GM21619 (cell line): ENCODE results near the gene TOMM7.

Experiments
- ATAC-seq: cut with Tn5 transposase; IDR thresholded peaks from one replicate; pipeline ENCODE4 v1.9.1; 2021; ENCODE audit not compliant: unreplicated experiment

The TOMM7 gene

DNA sequence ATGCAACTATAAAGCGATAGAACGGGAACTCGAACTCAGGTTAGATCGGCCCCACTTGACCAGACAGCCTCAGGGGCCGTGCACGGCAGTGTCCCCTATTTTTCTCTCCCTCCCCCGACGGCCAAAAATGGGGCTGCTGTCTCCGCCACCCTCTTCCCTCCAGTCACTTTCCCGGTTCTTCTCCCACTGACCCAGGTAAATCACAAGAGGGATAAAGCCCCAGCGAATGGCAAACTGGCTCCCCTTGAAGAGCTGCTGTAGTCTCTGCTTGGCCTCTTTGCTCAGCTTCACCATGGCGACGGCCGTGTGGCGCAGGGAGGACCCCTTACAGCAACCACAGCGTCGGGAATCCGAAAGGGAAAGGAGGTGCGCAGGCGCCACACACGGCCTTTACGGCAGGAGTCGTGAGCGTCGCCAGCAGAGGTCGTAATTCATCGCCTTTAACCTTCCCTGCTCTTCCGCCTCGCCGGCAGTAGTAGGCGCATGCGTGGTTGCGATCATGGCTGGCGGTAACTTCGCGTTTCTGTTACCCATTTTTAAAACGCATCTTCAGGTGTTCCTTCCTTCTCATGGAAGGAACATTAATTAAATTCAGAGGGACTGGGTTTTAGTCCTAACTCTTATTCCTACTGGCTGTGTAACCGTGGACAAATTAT, at the start of gene TOMM7:
Gene TOMM7 (minus strand): TSS at position 364 of the 656 bp plus-strand sequence. CDS start 70 bp downstream, at position 294.
- peak; percentile 84 for ATAC-seq

DNA sequence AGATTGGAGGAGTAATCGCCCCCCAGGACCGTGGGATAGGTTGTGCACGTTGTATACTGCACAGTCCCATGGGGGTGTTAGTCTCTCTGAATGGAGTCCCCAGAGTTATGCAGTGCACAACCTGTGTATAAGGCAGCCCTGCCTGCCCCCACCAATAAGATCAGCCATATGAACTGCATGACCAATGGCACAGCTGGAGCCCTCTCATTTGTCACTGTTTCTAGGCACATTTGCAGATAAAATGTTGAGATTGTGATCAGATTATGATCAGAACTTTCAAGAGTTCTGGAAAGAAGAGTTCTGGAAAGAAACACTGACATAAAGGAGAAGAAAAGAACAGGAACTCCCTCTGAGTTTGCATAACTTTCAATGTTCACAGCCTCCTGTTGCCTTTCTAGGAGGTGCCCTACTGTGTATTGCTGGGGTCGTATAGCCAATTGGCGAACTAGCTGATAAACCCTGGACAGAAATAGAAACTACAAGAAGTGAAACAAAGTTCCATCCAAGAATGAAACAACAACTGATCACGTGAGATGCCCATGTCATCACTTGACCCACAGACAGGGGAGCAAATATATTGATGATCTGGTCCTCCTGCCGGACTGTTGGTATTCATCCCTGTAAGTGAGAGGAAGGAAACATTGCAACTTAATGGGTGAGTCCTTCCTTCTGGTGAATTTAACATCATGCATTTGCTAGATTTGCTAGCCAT, 49.6 kb upstream of the TOMM7 start:
- peak; percentile 97 for ATAC-seq

DNA sequence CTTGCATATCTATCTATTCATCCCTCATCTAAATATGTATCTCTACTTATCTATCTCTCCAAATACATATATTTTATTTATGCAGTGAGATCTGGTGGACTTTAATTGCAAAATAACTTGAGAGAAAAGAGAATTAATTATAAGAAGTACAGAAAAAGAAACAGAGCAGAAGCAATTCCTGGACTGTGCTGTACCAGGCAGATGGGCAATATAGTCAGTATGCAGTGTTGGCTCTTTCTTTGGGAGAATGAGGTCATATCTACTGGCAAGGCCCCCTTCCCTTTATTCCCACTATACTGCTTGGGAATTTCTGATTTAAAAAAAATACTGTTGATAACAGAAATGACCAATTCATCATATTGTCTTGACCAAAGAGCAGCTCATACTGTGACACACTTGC, 49.0 kb upstream of the TOMM7 start:
- ATAC-seq: no peak

DNA sequence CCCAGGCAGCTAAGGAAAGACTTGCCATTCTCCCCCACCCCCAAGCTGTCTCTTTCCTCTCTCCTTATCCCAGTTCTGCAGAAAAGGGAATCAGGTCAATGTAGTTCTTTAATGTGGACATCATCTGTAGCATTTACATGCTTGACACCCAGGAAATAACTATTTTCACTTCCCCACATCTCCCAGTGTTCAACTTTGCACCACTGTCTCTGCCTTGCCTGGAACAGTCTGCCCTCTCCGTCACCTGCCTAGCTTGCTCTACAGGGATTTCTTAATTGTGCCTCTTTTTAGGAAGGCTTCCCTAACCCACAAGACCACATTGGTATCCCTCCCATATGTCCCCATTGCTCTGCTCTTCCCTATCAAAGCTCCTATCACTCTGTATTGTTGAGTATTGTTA, 45.9 kb upstream of the TOMM7 start:
- no peak for ATAC-seq

- no peak for ATAC-seq
Measured at GRCh38 chr7:22867589-22867988, 44.9 kb upstream of the TOMM7 start.

DNA sequence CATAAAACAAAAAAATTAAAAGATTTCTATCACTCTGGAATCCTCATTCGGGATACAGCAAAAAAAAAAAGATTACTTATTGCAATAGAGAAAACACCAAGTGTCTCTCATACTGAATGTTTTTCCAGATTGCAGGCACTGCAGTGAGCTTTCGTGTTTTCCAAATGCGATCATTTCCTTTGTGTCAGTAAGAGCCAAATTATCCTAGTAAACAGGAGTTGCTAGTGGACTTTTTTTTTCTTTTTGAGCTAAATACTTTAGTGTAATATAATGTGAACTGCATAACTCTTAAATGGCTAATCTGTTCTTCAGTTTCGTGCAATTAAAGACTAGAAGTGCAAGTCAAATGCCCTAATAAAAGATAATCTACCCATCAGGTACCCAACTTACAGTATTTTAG, 44.4 kb upstream of the TOMM7 start:
- ATAC-seq: no peak

DNA sequence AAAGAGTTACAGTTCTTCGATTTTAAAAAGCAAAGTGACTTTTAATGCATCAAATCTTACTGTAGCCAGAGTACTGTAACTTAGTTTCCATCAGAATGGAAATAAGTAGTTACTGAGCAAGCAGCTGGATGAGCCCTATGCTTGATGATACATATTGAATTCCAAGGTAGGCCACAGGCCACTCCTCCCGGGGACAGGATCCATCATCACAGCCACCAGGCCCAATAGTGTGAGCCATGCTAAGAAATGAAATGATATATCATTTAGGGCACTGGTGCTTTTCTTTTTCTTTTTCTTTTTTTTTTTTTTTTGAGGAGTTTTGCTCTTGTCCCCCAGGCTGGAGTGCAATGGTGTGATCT, 42.9 kb upstream of the TOMM7 start:
- no peak for ATAC-seq

GRCh38 chr7:22864855-22865601, 42.4 kb upstream of the TOMM7 start:
- ATAC-seq: no peak

DNA sequence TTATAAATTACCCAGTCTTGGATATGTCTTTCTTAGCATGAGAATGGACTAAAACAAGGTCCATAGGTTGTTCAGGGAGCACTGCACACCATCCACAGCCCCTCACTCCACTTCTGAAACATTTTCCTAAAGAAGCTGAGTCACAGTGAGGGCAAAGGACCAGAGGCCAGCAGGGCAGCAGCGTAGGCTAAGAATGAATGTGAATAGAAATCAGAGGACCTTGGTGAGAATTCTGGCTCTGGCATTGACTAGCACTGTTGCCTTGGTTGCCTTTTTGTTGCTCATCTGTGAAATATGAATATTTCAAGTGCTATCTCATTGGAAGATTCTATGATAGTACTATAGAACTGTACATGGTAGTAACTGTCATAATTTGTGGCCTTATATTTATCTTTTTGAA, 41.7 kb upstream of the TOMM7 start:
- no peak for ATAC-seq

GRCh38 chr7:22863156-22863899, 40.7 kb upstream of the TOMM7 start:
- ATAC-seq: no peak

GRCh38 chr7:22861576-22861975, 38.9 kb upstream of the TOMM7 start:
- ATAC-seq: no peak

DNA sequence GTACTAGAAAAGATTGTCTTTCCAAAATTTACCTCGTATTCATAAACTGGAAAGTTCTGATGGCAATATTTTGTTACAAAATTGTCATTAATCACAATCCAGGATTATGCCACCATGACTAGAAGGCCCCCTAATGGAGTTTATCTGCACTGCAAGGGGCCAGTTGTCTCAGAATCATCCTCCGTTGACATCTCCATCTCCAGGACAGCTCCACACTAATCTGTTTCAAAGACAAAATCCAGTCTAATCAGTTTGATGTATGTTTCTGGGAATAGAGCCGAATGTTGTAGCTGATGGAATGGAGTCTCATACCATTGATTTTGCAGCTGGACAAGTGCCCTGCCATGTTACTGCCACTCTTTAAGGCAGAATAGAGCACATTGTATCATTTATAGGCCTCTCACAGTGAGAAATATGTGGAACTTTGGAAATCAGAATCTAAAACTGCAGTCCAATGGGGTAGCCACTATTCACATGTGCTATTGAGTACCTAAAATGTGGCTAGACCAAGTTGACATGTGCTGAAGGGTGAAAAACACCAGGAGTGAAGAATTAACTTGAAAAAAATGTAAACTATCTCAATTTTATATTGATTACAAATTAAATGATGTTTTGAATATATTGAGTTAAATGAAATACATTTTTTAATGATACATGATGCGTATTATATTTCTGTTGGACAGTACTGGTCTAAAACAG, 38.3 kb upstream of the TOMM7 start:
- no peak for ATAC-seq

DNA sequence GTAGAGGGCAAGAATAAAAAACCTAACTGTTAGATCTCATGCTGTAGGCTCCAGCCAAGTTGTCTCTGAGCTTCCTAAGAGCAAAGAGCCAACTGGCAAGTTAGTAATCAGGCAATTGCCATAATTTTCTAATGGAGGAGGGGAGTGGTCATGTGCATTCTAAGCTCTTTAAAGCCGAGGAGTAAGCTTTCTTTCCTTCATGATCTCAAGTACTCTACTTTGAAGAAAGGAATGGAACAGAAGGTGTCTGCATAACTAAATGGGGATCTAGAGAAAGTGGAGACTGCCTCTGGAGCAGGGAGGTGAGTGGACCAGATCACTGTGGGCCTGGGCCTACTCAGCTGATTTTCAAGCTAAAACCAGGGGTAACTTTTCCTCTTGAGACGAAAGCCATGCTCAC, 37.7 kb upstream of the TOMM7 start:
- no peak for ATAC-seq

DNA sequence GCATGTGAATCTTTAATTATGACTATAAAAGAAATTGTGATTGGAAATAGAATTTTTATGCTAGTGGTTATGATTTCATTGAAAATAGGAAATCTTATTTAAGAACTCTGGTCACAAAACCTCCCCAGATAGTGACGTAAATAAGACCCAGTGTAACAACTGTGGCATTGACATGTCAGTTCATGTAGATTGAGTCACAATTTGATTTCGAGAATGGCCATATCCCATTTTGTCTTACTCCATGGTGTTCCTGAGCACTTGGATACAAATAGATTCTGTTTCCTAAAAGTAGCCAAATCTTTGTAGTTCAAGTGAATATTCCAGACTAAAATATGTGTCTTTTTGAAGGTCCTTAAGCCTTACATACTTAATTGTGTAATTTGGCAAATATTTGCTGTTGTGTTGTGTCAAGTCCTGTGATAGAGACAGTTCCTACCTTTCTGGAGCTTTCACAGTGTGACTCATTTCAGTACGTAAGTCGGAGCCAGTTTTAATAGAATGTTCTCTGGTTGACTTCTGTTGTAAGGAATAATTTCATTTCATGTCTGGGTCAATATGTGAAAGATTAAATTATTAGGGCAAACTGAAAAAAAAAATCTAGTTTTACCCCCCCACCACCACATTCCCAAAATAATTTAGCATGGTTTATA, 37.1 kb upstream of the TOMM7 start:
- no peak for ATAC-seq

DNA sequence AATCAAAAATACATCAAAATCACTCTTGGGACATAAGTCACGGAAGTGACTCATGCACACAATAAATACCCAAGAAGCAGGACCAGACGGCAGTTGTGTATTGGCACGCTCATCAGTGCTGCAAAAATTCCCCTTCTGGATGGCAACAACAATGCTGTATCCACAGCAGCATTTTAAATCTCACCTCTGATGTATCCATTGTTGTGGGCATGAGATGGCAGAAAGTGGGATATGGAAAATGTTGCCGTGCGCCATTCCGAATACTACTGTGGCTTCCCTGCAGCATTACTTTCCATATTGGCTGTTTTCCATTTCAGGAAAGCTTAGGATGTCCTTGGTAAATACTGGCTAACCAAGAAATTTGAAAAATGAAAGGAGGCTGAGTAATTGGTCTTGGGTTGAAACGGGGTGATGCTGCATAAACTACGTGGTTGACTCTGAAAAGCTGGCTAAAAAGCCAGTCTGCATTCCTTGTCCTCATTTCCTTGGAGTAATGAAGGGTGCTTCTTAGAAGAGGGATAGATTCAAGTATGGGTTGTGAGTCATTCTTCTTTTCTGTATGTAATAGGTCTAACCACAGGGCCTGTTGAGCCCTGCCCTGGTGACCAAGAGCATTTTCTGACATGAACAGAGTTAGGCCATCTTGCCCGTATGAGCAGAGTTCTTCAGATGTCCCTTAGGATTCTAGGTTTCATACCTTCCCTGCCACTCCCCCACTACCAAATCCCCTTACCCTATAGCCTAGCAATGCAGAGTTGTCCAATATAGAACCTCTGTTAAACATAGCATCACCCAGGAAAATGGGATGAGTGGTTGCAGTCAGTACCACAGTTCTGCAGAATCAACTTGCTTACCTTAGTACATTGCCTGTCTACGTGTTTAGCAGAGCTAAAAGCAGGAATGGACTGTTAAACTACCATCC, 36.3 kb upstream of the TOMM7 start:
- no peak for ATAC-seq

GRCh38 chr7:22858274-22858639, 35.6 kb upstream of the TOMM7 start:
- ATAC-seq: no peak

DNA sequence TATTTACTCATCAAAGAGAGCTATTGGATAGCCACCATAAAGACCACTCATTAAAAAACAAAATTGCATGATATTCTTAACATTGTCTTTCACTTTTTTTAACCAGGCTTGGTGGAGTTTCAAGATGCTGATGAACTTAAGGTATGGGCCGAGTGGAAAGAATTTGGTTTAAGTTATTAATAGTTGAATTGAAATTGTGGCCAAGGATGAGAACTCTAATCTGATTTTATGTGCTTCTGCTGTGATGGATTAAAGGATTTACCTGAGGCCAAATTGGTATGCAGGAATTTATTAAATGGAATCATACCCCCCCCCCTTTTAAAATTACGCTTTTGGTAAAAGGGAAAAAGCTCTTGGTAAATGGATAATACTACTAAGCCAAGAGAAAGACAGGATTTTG, 33.8 kb upstream of the TOMM7 start:
- no peak for ATAC-seq

GRCh38 chr7:22855049-22855392, 32.4 kb upstream of the TOMM7 start:
- peak; percentile 4 for ATAC-seq
